NCI-H187 (cell line): ENCODE data around the gene APLN.
A peak's percentile ranks its signal among the peaks of the same experiment; 100 is the strongest.

Experiments
- DNase-seq, 2 experiments: peaks; one replicate each; lab custom pipeline; 2025; lab: John Stamatoyannopoulos, UW

Gene APLN

GRCh38 chrX:129640737-129641136, 14.0 kb downstream of the APLN start:
- no peak for DNase-seq

- DNase-seq = no peak
Measured at GRCh38 chrX:129638917-129639316, 15.8 kb downstream of the APLN start.

DNA sequence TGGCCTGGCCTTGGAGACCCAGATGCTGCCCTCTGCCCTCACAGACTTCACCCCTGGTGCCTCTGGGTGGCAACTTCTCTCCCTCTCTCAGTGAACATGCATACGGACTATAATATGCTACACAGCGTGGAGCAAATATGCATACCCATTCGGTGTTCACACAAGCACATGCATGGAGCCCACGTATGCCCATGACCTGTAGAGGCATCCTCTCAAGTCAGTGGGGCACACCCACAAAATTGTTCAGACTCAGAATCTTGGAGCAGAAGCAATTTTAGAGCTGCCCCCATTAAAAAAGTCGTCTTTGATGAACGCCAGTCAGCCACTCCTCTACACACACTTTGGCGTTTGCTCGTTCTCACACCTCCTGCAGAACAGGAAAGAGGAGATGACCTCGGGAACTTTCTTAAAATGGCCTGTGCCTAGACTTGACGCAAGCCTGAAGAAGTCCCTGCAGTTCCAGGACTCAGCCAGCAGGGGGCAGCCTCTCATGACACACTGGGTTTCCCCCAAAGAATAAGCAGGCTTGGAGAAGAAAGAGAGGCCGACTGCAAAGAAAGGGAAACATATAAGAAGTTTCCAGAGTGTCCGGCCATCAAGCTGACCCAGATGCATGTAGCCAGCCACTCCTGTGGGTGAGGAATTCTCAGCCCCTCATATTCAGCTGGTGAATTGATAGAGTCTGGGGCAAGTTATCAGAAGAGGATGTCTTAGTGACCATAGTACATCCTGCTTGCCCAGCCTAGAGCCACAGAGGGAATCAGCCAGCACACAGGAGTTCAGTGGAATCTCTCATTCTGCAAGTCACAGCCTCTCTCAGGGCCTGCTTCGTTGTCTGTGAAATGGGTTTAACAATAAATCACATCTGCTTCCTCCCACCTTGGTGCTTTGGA, 17.3 kb downstream of the APLN start:
- DNase-seq = peak in 1 of 2 experiments; percentile 56

DNA sequence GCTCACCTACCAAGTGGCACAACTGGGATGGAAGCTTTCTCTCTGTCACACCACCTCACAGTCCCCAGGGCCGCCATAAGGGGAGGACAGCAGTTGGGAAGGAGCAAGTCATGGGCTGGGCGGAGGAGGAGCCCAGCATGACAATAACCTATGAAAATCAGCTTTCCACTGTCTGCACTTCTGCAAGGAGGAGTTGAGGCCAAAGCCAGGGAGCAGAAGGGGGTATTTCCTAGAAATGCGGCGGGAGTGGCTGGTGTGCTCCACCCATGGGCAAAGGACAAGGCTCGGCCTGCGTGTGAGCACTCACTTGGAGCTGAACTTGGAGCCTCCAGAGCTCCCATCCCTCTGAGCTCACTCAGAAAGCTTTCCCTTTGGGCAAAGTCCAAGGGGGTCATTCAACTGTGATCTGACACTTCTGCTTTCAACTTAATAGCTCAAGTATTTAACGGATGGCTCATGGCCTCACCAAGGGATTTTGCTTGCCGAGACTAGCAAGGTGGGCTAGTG, 18.5 kb downstream of the APLN start:
- DNase-seq = no peak

DNA sequence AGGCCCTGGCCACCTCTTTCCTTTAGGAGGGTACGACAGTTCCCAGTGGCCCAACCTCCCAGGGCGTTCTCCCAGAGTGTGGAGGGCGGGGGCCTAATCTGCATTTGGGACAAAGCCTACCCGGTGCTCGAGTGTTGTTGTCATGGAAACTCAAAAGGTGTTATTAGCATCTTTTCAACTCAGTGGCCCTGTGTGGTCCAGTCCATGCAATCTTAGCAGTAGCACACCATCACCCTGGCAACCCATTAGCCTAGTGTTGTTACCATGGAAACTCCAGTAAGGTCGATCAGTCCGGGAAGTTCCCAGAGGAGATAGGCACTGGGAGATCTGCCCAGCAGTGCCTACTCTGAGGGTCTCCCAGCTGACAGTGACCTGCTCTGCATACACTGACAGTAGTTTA, 20.2 kb downstream of the APLN start:
- DNase-seq = no peak

DNA sequence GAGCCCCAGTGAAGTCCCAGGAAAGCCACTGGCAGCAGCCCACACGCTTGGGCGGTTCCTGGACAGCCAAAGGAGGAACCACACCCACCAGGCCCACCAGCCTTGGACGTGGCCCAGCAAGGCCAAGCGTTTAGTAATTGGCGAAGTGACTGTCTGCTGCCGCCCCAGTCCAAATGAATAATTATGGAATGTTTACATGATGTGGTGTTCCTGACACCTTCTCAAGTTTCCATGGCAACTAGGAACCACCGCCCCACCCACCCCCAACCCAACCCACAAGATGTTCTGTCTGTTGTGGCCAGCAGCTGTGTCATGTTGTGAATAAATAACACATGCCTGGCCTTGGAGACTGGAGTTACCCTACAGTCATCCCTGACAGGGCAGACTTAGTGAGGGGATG, 22.3 kb downstream of the APLN start:
- no peak for DNase-seq

DNA sequence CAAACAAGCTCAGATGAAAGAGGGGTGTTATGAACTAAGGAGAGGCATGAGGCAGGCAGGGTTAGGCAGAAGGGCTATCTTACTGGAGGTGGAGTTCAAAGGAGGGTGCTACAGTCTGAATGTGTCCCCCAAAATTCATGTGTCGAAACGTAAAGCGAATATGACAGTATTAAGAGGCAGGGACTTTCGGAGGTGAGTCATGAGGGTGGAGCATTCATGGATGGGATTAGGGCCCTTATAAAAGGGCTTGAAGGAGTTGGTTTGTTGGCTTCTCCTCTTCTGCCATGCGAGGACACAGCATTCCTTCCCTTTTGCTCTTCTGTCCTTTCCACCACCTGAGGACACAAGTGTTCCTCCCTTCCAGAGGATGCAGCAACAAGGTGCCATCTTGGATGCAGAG, 22.9 kb downstream of the APLN start:
- no peak for DNase-seq

- DNase-seq = no peak
Measured at GRCh38 chrX:129629837-129630236, 24.9 kb downstream of the APLN start.

GRCh38 chrX:129626026-129626425, 28.7 kb downstream of the APLN start:
- DNase-seq = no peak

DNA sequence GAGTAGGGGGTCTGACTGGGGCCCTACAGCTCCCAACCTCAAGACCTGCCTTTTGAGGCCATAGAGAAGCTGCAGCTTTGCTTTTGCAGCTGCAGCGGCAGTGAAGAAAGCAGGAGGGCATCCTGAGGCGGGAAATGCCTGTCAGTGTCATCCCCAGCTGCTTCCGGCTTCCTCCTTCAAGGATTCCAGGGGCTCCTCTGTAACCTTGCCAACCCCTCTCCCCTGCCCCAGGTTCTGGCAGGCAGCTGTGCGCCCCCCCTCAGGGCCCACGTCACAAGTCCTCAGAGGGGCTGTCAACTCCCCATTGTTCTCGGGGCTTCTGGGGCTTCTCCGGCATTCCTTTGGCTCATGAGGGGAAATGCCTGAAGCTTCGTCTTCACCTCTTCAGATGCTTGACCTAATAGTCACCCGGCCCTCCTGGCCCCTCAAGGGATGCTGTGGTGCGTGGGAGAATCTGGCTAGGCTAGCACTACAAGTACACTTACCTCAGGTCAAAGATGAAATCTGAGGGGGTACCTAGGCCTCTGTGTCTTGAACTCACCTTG, 31.9 kb downstream of the APLN start:
- DNase-seq = no peak

DNA sequence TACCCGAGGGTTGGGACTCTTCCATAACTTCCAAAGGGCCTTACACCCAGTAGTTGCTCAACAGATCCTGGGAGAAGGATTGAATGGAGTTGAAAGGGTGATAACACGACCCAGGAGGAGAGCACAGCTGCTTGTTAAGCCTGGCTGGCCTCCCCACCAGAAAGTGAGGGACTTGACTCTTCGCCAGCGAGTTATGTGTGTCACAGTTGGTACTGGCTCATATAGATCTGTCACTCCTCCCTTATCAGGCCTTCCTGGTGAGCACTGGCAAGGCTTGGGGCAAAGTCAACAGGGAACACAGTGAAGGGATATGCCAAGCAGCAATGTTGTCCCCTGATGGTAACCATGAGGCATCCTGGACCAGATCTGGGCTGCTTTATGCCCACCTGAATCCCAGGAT, 35.8 kb downstream of the APLN start:
- no peak for DNase-seq

DNA sequence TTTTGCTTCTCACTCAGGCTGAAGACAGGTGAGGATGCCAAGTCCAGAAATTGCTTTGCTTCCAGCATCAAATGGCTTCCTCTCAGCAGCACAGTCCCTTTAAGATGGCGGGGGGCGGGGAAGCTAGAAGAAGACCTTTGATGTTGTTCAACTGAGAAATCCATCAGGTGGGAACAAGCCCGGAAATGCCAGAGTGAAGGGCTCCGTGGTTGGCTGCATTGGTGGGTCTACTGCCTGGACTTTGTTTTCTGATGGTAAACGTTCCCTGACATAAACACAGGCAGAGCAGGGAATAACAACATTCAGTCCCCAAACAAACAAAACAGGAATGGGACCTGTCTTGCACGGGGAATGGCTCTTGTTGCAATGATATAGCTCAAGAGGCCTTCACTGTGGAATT, 37.3 kb downstream of the APLN start:
- no peak for DNase-seq

DNA sequence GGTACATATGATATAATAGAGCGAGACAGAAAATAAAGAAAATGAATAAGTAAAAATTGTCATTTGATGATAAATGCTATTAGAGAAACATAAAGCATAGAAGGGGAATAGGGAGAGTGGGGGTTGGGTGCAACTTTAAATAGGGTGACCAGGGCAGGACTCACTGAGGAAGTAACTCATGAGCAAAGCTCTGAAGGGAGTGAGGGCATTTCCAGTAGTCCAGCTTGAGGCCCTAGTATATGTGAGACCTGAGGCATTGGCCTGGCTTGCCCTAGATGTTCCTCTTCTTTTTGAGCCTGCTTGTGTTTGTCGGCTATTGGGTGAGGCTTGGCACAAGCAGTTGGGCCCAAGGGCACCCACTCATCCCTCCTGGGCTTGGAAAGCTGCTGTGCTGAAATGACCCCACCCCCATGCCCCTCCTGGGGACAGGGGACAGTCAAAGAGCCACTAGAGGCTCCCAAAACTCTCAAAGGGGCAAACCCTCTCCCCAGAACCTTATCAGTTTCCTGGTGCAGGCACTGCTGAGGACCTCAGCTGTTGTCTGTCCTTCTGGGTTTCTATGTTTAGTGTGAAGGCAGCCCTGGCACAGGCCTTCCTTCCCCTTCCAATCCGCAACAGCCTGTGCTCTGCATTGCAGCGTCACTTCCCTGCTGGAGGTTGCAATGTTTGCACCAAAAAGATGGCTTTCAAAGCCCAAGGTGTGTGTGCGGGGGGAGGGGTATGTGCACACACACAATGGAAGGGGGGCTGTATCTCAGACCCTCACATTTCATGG, 40.1 kb downstream of the APLN start:
- no peak for DNase-seq

- DNase-seq = no peak
Measured at GRCh38 chrX:129613596-129613995, 41.2 kb downstream of the APLN start.

- no peak for DNase-seq
Measured at GRCh38 chrX:129612396-129612795, 42.4 kb downstream of the APLN start.

- no peak for DNase-seq
Measured at GRCh38 chrX:129609395-129609794, 45.4 kb downstream of the APLN start.

- no peak for DNase-seq
Measured at GRCh38 chrX:129608496-129608895, 46.3 kb downstream of the APLN start.

DNA sequence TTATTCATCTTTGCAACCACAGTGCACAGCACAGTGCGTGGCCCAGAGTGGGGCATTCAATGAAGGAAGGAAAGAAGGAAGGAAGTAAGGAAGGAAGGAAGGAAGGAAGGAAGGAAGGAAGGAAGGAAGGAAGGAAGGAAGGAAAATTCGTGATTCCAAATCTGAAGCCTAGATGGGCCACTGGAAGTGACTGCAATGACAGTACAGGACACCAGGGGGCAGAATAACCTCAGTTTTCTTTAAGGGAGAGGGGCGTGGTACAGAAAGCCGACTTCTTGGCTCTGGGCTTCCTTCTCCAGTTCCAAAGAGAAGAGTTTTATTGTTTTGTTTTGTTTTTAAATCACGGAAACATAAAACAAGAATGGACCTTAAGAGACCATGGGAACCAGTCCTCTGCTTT, 47.8 kb downstream of the APLN start:
- DNase-seq = peak; percentile 40 to 55

DNA sequence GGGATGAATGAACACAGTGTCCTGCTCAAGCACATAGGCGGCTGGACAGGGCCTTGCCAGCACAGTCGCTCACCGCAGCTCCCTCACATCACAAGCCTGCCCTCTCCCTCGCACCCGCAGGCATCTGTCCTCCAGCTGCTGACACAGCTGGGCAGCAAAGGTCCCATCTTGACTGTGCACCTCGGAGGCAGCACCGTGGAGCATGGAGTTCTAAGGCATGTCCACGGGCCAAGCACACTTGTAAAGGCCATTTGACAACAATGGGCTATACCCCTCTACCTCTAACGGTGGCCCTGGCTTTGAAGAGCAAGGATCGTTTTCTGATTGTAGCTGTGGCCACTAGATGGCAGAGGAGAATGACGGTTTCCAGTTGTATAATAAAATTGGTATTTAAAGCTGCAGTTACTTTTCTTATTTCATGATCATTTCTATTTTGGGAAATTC, 53.8 kb downstream of the APLN start:
- DNase-seq = no peak

DNA sequence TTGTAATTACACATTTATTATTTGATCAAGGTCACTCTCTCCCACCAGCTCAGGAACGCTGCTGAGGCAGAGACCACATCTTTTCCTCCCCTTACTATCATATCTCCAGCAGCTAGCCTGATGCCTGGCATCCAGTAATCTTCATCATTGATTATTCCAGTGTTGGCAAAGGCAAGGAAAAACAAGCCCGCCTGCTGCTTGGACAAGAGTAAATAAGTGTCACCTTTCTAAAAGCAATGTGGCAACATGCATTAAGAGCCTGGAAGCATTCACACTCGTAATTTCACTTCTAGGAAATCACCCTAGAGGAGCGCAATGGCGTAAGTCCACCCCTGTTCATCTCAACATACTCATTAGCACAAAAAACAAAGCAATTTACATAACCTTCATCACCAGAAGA, 54.8 kb downstream of the APLN start:
- no peak for DNase-seq

DNA sequence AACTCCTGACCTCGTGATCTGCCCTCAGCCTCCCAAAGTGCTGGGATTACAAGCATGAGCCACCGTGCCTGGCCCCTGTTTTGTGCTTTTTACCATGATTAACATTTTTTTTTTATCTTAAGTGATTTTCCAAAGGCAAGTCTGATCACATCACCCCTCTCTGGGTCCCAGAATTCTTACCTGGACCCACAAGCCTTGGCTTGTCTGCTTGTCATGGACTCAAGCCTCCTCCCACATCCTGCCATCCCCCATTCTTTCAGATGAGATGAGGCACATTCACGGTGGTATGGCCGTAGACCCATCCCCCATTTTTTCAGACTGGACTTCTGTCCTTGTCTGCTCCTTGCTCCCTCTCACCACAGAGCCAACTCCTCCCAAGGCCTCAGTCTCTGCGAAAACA, 55.3 kb downstream of the APLN start:
- DNase-seq = no peak

DNA sequence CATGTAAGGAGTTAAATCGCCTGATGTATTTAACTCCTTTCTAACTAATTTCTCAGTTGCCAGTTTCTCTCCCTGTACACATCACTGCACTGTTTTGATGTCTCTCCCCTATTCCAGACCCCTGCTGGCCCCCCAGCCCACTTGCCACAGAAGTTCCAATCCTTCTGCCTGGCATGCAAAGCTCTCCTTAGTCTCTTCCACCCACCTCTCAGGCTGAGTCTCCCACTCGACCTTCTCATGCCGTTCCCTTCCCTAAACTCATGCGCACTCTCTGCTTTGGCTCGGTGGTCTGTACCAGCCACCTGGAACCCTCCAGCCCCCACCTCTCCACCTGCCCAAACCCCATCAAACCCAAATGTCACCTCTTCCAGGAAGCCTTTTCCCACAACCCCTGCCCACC, 56.9 kb downstream of the APLN start:
- no peak for DNase-seq

- no peak for DNase-seq
Measured at GRCh38 chrX:129596077-129596476, 58.7 kb downstream of the APLN start.
